ENCODE data around the gene TACC2. TPM values are rescaled to one million over a fixed set of nuclear protein-coding genes. Genes with fewer than 3 reads are reported as not detected.
A peak's percentile ranks its signal among the peaks of the same experiment; 100 is the strongest.

The TACC2 gene
- total RNA-seq, 4 donors from 2014 or later: 11.5 to 73.0 (median 14.5) TPM

DNA sequence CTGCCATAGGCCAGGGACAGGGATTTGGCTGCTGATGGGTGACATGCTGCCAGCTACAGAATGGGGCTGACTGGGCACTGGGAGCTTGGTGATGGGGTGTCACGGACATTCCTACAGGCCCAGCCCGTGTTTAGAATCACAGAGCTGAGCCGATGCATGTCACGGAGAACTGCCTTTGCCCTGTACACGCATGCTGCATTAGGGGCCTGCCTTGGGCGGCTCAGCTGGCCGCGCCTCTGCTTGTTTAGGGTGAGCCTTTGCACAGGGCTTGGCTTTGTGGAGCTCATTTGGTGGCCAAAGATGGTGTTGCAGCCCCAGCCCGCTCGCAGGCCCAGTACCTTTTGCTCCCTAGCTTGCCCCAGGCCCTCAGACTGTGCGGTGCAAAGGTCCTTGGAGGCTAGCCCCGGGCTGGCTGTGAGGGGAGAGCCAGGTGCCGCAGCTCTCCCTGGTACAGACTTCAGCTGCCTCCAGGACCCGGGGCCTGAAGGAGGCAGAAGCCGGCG lies 173.8 kb downstream of the TACC2 start:
- TF ChIP-seq CTCF (IDR thresholded peaks at IDR 0.05): no peak
- no peak for TF ChIP-seq POLR2A (IDR thresholded peaks at IDR 0.05)
- Histone ChIP-seq H3K4me1 (no peaks in the 10 kb centered on the region), H3K27me3 (no peaks in the 10 kb centered on the region), H3K9me3 (no peaks in the 10 kb centered on the region), H3K36me3 (no peaks in the 10 kb centered on the region), H3K4me3 (peak overlapping the region in 1 of 2 donors; percentile 40), H3K27ac (no peak overlapping the region)
- no peak for DNase-seq
- intact Hi-C loops (cut with DNase I; ENCODE audit: low total_unique reads): no loop called here

GRCh38 chr10:122163174-122164022 lies 174.4 kb downstream of the TACC2 start:
- TF ChIP-seq POLR2A (IDR thresholded peaks at IDR 0.05) (no peak), CTCF (IDR thresholded peaks at IDR 0.05) (no peak)
- Histone ChIP-seq H3K36me3 (no peaks in the 10 kb centered on the region), H3K4me3 (peak overlapping the region; percentile 29 to 40), H3K4me1 (no peaks in the 10 kb centered on the region), H3K27ac (no peak overlapping the region), H3K9me3 (no peaks in the 10 kb centered on the region), H3K27me3 (no peaks in the 10 kb centered on the region)
- DNase-seq: no peak
- intact Hi-C loops (cut with DNase I; ENCODE audit: low total_unique reads): no loop called here

GRCh38 chr10:122164023-122164601 lies 175.1 kb downstream of the TACC2 start:
- Histone ChIP-seq H3K9me3 (no peaks in the 10 kb centered on the region), H3K4me1 (no peaks in the 10 kb centered on the region), H3K4me3 (peak overlapping the region in 1 of 2 donors; percentile 40), H3K27me3 (no peaks in the 10 kb centered on the region), H3K27ac (no peak overlapping the region), H3K36me3 (no peaks in the 10 kb centered on the region)
- no peak for DNase-seq
- TF ChIP-seq CTCF (IDR thresholded peaks at IDR 0.05): no peak
- TF ChIP-seq POLR2A (IDR thresholded peaks at IDR 0.05): no peak
- intact Hi-C loops (cut with DNase I; ENCODE audit: low total_unique reads): no loop called here

DNA sequence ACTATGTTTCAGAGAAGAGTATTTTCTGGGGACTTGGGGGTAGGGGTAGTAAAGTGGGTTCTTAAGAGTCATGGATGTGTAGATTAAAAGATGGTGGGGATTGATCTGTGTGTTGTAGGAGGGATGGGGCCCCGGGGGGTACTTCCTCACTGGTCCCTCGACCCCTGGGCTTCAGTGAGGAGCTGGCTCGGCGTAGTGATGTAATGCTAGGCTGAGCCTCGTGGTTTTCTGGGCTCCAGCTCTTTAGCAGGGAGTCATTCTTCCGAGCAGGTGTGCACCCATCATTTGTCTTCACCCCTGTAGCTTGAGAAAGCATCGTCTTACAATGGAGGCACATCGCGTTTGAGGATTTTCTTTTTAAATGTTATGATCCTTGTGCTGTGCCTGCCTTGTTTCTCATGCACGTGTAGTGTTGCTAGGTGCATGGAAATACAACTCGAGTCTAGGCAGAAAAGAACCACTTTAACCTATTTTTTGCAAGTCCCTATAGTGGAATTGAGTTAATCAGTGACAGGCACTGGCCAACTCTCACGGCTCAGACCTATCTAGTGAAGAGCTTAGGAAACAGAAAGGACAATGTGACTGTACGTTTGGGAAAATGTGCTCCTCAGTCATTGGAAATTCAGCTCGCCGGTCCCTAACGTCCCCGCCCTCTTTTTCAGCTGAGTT lies 176.0 kb downstream of the TACC2 start:
- Histone ChIP-seq H3K36me3 (no peaks in the 10 kb centered on the region), H3K27ac (no peak overlapping the region), H3K27me3 (no peaks in the 10 kb centered on the region), H3K9me3 (no peaks in the 10 kb centered on the region), H3K4me1 (no peaks in the 10 kb centered on the region), H3K4me3 (no peak overlapping the region)
- intact Hi-C loops (cut with DNase I; ENCODE audit: low total_unique reads): no loop called here
- no peak for DNase-seq
- no peak for TF ChIP-seq CTCF (IDR thresholded peaks at IDR 0.05)
- no peak for TF ChIP-seq POLR2A (IDR thresholded peaks at IDR 0.05)
